ENCODE measurements around the gene ATG2A.

ATG2A gene

DNA sequence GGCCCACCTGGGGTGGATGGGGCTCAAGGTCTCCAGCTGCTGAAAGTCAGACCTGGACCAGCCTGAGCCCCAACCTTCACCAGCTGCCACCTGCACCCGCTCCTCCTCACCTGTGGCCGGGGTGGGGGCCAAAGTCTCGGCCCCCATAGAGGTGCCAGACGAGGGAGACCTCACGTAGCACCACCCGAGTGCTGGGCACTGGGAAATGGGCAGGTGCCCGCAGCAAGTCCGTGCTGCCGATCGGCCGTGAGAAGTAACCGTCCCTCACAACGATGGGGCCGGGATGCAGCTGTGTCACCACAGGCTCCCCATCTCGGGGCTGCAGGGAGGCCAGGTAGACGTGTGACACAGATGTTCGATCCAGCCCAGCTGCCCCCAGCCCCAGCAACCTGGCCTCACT, 16.2 kb downstream of the ATG2A start:
- no peaks in the 10 kb centered on the region for H3K27me3 ChIP-seq (replicated peaks; ENCODE audit: insufficient read depth, low read length)

DNA sequence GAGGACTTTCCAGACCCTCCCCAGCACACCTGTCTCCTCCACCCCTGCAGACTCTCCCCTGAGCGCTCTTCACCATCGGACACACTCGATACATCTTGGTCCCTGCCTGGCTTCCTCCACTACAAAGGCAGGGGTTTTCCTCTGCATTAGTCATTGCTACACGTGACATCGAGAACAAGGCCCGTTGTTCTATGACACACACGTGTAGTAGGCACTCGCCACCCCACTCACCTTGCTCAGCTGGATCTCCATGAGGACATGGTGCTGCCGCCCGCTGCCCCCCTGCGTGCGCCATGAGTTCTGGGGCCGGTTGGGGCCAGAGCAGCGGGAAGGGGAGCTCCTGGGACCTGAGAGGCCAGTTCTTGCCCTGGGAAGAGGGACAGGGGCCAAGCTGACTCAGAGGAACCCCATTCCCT, 16.7 kb downstream of the ATG2A start:
- Histone ChIP-seq H3K9me3 (replicated peaks; ENCODE audit: insufficient read depth, low read length) (no peaks in the 10 kb centered on the region), H3K36me3 (replicated peaks; ENCODE audit: insufficient read depth, low read length) (no peaks in the 10 kb centered on the region; the same call in 1 of the 2 replicates), H3K4me3 (ENCODE audit: low read length) (no peak overlapping the region), H3K27me3 (replicated peaks; ENCODE audit: insufficient read depth, low read length) (no peaks in the 10 kb centered on the region), H3K27ac (ENCODE audit: low read length) (no peak overlapping the region), H3F3A (ENCODE audit: insufficient read depth, low read length) (no peaks in the 10 kb centered on the region), H3K4me2 (ENCODE audit: low read depth, low read length) (no peak overlapping the region), H3K79me2 (ENCODE audit: low read length) (no peaks in the 10 kb centered on the region), H3K9ac (ENCODE audit: low read length) (no peak overlapping the region), H3K4me1 (ENCODE audit: low read length) (no peaks in the 10 kb centered on the region), H4K20me1 (ENCODE audit: insufficient read depth, low read length) (no peaks in the 10 kb centered on the region), H3K9me2 (replicated peaks; ENCODE audit: insufficient read depth, low read length) (no peaks in the 10 kb centered on the region), H2AFZ (ENCODE audit: low read length) (no peak overlapping the region)
- DNase-seq: no peak
- TF ChIP-seq EZH2 (optimal IDR thresholded peaks at IDR 0.05; ENCODE audit: low read depth, low read length) (no peak), EZH2phosphoT487 (IDR thresholded peaks at IDR 0.05; ENCODE audit: low read length) (no peak)
- TF ChIP-seq, protein P1, sequence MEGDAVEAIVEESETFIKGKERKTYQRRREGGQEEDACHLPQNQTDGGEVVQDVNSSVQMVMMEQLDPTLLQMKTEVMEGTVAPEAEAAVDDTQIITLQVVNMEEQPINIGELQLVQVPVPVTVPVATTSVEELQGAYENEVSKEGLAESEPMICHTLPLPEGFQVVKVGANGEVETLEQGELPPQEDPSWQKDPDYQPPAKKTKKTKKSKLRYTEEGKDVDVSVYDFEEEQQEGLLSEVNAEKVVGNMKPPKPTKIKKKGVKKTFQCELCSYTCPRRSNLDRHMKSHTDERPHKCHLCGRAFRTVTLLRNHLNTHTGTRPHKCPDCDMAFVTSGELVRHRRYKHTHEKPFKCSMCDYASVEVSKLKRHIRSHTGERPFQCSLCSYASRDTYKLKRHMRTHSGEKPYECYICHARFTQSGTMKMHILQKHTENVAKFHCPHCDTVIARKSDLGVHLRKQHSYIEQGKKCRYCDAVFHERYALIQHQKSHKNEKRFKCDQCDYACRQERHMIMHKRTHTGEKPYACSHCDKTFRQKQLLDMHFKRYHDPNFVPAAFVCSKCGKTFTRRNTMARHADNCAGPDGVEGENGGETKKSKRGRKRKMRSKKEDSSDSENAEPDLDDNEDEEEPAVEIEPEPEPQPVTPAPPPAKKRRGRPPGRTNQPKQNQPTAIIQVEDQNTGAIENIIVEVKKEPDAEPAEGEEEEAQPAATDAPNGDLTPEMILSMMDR (IDR thresholded peaks at IDR 0.05; ENCODE audit: low read length): no peak

More for the DNA sequence above, 16.2 kb downstream of the ATG2A start:
- no peak overlapping the region for H3K27ac ChIP-seq (ENCODE audit: low read length)
- no peak overlapping the region for H3K9ac ChIP-seq (ENCODE audit: low read length)
- no peaks in the 10 kb centered on the region for H4K20me1 ChIP-seq (ENCODE audit: insufficient read depth, low read length)
- no peaks in the 10 kb centered on the region for H3F3A ChIP-seq (ENCODE audit: insufficient read depth, low read length)
- H3K9me2 ChIP-seq (replicated peaks; ENCODE audit: insufficient read depth, low read length): no peaks in the 10 kb centered on the region
- H3K9me3 ChIP-seq (replicated peaks; ENCODE audit: insufficient read depth, low read length): no peaks in the 10 kb centered on the region
- TF ChIP-seq EZH2phosphoT487 (IDR thresholded peaks at IDR 0.05; ENCODE audit: low read length): no peak
- no peak for DNase-seq
- no peaks in the 10 kb centered on the region for H3K4me1 ChIP-seq (ENCODE audit: low read length)
- H3K4me3 ChIP-seq (ENCODE audit: low read length): no peak overlapping the region
- no peak overlapping the region for H2AFZ ChIP-seq (ENCODE audit: low read length)
- no peak overlapping the region for H3K4me2 ChIP-seq (ENCODE audit: low read depth, low read length)
- H3K79me2 ChIP-seq (ENCODE audit: low read length): no peaks in the 10 kb centered on the region
- no peaks in the 10 kb centered on the region; the same call in 1 of the 2 replicates for H3K36me3 ChIP-seq (replicated peaks; ENCODE audit: insufficient read depth, low read length)

DNA sequence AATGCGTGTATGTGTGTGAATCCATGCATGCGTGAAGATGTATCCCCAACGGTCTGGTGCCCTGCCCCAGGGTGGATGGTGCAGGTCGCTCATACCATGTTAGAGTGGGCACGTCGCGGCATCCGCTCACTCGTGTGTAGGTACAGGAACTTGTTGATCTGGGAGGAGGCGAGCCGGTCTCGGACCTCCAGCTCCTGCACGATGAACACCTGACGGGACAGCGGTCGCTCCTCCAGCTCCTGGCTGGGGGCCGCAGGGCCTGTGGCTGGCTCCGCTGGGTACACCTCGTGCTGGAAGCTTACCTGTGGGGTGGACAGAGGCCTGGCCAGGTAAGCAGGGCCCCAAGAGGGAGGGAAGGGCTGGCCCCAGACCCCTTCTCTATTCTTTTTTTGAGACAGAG, 18.5 kb downstream of the ATG2A start:
- Histone ChIP-seq H3K27ac (ENCODE audit: low read length) (no peak overlapping the region), H3K9ac (ENCODE audit: low read length) (no peak overlapping the region), H3K9me3 (replicated peaks; ENCODE audit: insufficient read depth, low read length) (no peaks in the 10 kb centered on the region), H3K4me2 (ENCODE audit: low read depth, low read length) (no peak overlapping the region), H2AFZ (ENCODE audit: low read length) (no peak overlapping the region), H3K9me2 (replicated peaks; ENCODE audit: insufficient read depth, low read length) (no peaks in the 10 kb centered on the region), H3K4me3 (ENCODE audit: low read length) (no peak overlapping the region), H3F3A (ENCODE audit: insufficient read depth, low read length) (no peaks in the 10 kb centered on the region), H3K79me2 (ENCODE audit: low read length) (no peaks in the 10 kb centered on the region), H3K4me1 (ENCODE audit: low read length) (no peaks in the 10 kb centered on the region), H4K20me1 (ENCODE audit: insufficient read depth, low read length) (no peaks in the 10 kb centered on the region), H3K36me3 (replicated peaks; ENCODE audit: insufficient read depth, low read length) (no peaks in the 10 kb centered on the region), H3K27me3 (replicated peaks; ENCODE audit: insufficient read depth, low read length) (no peaks in the 10 kb centered on the region)
- no peak for TF ChIP-seq EZH2 (optimal IDR thresholded peaks at IDR 0.05; ENCODE audit: low read depth, low read length)
- TF ChIP-seq, protein P1 (IDR thresholded peaks at IDR 0.05; ENCODE audit: low read length): no peak
- TF ChIP-seq EZH2phosphoT487 (IDR thresholded peaks at IDR 0.05; ENCODE audit: low read length): no peak
- no peak for DNase-seq

DNA sequence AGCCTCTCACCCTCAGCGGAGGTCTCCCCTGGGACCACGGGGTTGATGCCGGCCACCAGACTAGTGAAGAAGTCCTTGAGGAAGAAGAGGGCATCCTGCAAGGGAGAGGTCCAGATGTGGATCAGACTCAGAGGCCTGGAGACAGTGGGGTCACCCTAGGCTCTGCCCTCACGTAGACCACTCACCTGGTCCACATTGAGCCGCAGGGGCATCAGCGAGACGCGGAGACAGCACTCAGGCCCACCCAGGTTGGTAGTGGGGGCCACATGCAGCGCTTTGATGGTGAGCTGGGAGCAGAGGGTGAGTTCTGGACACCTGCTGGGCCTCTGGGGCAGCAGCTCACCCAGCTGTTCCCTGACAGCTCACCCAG, 18.9 kb downstream of the ATG2A start:
- H3K27me3 ChIP-seq (replicated peaks; ENCODE audit: insufficient read depth, low read length): no peaks in the 10 kb centered on the region
- no peak for DNase-seq
- H3F3A ChIP-seq (ENCODE audit: insufficient read depth, low read length): no peaks in the 10 kb centered on the region
- no peaks in the 10 kb centered on the region for H3K9me3 ChIP-seq (replicated peaks; ENCODE audit: insufficient read depth, low read length)
- H3K4me3 ChIP-seq (ENCODE audit: low read length): no peak overlapping the region
- no peaks in the 10 kb centered on the region for H3K79me2 ChIP-seq (ENCODE audit: low read length)
- H3K36me3 ChIP-seq (replicated peaks; ENCODE audit: insufficient read depth, low read length): no peaks in the 10 kb centered on the region
- no peak overlapping the region for H2AFZ ChIP-seq (ENCODE audit: low read length)
- H3K9me2 ChIP-seq (replicated peaks; ENCODE audit: insufficient read depth, low read length): no peaks in the 10 kb centered on the region
- H3K27ac ChIP-seq (ENCODE audit: low read length): no peak overlapping the region
- TF ChIP-seq, protein P1 (IDR thresholded peaks at IDR 0.05; ENCODE audit: low read length): no peak
- no peak for TF ChIP-seq EZH2 (optimal IDR thresholded peaks at IDR 0.05; ENCODE audit: low read depth, low read length)
- no peak for TF ChIP-seq EZH2phosphoT487 (IDR thresholded peaks at IDR 0.05; ENCODE audit: low read length)
- H3K9ac ChIP-seq (ENCODE audit: low read length): no peak overlapping the region
- no peak overlapping the region for H3K4me2 ChIP-seq (ENCODE audit: low read depth, low read length)
- H4K20me1 ChIP-seq (ENCODE audit: insufficient read depth, low read length): no peaks in the 10 kb centered on the region
- H3K4me1 ChIP-seq (ENCODE audit: low read length): no peaks in the 10 kb centered on the region

All from MM.1S (cell line).